Jurkat, Clone E6-1 (cell line): Measurements from ENCODE around the gene XPNPEP2.

Experiments
- DNase-seq: peaks from one replicate; pipeline ENCODE4 v3.0.0-alpha.2; 2011; ENCODE audit warnings: low read depth, low spot score
- H3K4me3 ChIP-seq: 2 replicates; pipeline ENCODE4 v1.5.1; 2011; ENCODE audit warnings: mild to moderate bottlenecking, low read length, control low read depth, moderate library complexity

XPNPEP2 gene

DNA sequence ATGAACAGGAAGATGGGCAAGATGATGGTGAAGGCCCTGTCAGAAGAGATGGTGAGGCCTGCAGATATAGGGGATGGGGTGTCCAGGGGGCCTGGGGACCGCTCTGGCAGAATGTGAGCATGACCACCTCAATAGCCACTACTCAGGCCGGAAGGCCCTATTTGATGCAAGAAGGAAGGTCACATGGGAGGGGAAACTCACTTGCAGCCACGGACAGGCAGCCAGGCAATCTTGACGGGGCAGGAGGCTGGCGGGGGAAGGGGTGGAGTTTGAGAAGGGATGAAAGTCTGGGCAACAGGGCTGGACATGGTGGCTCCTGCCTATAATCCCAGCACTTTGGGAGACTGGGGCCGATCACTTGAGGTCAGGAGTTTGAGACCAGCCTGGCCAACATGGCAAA lies 49.7 kb downstream of the XPNPEP2 start:
- no peak overlapping the region for H3K4me3 ChIP-seq
- no peak for DNase-seq

DNA sequence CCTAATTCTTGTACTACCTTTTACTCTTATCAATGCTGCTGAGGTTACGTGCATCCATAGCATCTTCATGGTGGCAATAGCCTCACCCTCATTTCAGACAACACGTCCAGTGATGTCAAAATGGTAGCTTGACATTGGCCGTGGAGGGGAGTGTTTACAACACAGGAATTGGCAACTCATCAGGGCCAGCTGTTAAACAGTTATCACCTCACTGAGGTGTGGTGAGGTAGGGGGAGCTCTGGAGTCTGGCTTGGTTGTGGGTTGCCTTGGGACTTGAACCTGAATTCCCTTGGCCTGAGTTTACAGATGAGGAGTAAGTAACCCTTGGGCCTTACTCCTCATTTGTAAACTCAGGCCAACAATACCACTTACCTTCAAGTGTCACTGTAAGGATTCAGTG lies 51.4 kb downstream of the XPNPEP2 start:
- DNase-seq = no peak
- no peak overlapping the region for H3K4me3 ChIP-seq

DNA sequence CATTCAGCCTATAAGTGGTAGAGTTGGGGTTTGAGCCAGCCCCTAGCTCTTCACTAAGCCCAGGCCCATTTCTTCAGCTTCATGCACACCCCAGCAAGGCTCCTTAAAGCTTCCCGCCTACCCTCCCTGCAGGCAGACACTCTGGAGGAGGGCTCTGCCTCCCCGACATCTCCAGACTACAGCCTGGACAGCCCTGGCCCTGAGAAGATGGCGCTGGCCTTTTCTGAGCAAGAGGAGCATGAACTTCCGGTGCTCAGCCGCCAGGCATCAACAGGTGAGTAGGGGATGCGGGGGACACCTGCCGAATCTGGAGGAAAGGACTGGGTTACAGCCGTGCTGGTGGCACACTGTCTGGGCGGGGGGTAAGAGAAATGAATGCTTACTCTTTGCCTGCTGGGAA lies 52.0 kb downstream of the XPNPEP2 start:
- H3K4me3 ChIP-seq = no peak overlapping the region
- DNase-seq = no peak

DNA sequence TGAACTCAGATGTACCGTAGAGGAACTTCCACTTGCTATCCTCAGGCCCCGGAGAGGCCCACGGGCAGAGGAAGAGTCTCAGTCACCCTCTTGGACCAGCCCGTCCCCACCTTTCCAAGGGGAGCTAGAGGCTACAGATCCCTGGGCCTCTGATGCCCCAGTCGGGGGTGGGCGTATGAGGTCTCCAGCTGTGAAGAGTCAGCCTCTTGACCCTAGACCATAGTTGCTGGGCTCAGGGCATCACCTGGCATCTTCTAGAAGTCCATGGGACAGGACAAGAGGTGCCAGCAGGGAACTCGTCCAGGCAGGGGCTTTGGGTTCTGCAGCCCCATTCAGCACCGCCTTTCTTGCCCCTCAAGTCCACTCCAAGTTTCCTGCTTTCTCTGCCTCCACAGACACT lies 52.6 kb downstream of the XPNPEP2 start:
- DNase-seq = no peak

DNA sequence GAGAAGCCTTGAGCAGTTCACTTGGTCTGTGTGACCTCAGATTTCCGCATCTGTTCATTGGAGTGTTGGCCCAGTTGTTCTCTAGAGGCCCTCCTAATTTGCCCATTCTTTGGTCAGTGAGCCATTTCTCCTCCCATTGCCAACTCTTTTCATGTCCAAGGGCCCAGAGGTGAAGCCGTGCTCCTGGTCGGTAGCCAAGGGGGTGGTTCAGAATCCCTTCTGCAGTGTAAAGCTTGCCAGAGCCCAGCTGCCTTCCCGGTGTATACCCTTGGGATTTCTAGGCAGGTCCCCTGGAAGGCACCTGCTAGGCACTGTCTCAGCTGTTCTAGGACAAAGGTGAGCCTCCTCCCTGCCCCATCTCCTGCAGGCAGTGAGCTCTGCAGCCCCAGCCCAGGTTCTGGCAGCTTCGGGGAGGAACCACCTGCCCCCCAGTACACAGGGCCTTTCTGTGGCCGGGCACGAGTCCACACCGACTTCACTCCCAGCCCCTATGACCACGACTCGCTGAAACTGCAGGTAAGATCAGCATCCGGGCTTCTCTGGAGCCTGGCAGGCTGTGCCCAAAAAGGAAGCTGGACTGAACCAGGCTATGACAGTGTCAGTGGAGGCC lies 53.3 kb downstream of the XPNPEP2 start:
- DNase-seq = no peak
- H3K4me3 ChIP-seq = no peak overlapping the region

More for the DNA sequence above, 52.6 kb downstream of the XPNPEP2 start:
- no peak overlapping the region for H3K4me3 ChIP-seq

DNA sequence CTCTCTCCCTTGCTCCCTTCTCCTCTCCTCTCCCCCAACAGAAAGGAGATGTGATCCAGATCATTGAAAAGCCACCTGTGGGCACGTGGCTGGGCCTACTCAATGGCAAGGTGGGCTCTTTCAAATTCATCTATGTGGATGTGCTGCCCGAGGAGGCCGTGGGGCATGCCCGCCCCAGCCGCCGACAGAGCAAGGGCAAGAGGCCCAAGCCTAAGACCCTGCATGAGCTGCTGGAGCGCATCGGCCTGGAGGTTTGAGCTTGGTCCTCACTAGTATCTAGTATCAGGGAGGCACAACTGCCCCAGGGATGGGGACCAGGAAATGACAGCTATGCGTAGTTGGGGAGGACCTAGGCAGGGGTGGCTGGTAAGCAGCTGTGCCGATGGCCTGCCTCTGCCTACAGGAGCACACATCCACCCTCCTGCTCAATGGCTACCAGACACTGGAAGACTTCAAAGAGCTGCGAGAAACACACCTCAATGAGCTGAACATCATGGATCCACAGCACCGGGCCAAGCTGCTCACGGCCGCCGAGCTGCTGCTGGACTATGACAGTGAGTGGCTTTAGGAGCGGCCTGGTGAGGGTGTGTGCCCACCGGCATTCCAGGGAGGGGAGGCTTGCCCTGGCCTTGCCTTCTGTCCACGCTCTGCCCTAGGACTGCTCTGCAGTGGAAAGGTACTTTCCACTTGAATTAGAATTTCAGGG lies 54.0 kb downstream of the XPNPEP2 start:
- H3K4me3 ChIP-seq = no peak overlapping the region
- DNase-seq = no peak

DNA sequence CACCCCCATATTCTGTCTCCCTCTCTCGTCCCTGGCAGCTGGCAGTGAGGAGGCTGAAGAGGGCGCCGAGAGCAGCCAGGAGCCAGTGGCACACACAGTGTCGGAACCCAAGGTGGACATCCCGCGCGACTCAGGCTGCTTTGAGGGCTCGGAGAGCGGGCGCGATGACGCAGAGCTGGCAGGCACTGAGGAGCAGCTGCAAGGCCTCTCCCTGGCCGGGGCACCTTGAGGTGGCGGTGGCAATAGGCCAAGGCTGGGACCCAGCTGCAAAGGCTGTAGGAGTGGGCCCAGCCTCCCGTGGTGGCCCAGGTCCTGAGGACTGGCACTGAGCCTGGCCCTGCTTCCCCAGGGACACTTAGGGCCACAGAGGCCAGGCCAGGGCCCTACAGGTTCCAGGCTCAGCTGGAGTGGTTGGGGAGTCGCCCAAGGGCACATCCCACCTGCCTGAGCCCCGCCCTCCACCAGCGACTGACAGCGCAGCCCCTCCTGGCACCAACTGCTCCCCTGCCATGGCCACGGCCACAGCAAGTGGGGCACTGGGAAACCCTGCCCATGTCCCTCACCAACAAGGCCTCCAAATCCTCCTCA lies 54.9 kb downstream of the XPNPEP2 start:
- DNase-seq = no peak
- H3K4me3 ChIP-seq = no peak overlapping the region

DNA sequence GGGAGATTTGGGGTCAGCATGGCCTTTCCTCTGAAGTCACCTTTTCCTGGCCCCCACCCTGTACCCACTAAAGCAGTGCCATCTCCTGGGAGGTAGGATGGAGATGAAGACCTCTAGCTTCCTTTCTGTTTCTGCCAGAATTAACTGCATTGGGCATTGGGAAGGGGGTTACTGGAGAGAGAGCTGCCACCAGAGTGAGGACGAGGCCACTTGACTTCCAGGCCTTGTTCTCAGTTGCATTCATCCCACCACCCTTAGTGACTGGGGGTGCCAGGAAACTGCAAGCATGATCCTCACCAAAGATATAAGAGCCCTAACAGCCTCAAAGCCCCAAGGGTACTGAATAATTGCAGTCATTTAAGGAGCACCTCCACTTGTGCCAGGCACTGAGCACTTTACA lies 56.8 kb downstream of the XPNPEP2 start:
- DNase-seq = no peak
- H3K4me3 ChIP-seq = no peak overlapping the region

DNA sequence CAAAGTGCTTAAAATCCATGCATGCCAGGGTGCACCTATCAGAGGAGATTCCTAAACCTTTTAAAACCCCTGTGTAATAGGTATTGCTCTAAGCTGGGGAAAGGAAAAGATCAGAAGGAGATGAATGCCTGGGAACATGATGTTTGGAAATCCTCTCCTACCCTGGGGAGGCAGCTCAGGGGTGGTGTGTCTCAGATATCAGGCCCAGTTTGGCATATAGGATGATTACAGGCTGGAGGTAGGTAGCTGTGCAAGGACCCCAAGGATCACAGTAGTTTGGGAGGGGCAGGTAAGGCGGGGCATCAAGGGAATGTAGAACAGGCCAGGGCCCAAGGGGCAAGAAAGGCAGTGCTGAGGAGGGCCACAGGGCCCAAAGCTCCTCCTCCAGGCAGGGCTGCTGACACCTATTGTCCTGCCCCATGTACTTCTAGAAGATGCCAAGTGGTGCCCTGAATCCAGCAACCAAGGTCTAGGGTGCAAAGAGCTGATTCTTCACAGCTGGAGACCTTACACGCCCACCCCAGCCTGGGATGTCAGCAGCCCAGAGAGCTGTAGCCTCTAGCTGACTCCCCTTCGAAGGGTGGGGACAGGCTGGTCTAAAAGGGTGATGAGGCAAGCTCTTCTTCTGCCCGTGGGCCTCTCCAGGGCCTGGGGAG lies 58.6 kb downstream of the XPNPEP2 start:
- no peak for DNase-seq
- no peak overlapping the region for H3K4me3 ChIP-seq

DNA sequence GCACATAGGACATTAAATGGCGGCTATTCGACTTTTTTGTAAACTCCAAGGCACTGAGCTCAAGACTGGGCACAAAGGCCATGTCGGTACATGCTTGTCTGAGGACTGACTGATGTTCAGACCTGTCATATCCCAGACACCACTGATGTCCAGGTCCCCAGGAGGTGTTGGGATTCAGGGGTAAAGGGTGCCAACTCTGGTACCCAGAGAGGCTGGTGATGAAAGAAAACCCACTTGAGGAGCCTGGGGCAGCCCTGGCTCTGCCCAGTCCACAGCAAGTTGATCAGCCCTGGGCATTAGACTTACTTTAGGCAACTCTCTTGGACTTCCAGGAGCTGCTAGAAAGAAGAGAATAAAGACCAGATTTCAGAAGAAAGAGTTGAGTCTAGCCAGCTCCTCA lies 59.7 kb downstream of the XPNPEP2 start:
- H3K4me3 ChIP-seq = no peak overlapping the region
- DNase-seq = no peak

DNA sequence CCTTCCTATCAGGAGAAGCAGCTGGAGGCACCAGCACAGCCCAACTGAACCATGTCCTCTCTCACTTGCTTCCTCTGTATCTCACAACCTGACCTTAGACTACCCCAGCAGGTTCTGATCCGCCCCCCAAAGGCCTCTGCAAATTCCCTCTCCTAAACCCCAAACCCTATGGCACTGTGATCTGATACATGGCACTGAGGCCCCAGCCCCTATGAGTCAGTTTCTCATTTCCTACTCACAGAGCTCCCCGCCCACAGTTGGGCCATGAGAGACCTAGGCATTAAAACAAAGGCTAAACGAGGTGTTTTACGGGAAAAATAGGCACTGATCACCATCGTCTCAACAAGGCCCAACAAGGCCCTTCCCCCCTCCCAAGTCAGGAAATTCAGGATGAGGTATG lies 60.1 kb downstream of the XPNPEP2 start:
- H3K4me3 ChIP-seq = no peak overlapping the region
- DNase-seq = no peak

DNA sequence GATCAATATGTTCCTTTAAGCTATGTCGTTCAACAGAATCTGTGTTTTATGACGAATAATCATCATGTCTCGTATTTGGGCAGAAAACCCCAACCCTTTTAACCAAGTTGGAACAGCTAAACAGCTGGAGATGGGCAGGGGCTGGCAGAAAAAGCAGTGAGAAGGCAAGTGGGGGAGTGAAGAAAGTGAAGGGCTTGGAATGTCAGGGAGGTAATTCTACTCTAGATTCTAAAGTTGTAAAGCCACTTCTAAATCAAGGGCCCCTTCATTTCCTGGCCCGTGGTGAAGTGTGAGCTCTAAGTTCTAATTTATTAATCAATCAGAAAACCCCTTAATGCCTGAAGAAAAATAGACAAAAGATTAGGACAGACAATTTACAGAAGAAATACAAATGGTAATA lies 61.4 kb downstream of the XPNPEP2 start:
- DNase-seq = no peak

DNA sequence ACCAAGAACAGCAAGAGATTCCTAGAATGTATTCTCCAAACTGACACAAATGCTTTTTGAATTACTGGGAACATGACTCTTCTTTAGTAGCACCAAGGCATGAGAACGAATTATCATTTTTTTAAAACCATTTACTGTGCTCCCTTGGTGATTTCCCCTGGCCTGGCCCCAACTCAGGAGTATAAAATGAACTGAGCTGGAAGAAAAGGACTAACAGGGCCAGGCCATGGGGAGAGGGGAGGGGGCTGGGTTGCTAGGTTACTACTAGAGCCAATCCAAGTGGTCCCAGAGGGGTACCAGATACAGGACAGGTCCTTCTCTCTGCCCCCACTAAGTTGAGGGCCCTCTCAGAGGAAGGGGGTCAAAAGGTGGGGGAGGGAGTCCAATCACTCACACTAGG lies 64.1 kb downstream of the XPNPEP2 start:
- no peak for DNase-seq
- H3K4me3 ChIP-seq = no peak overlapping the region

More for the DNA sequence above, 61.4 kb downstream of the XPNPEP2 start:
- no peak overlapping the region for H3K4me3 ChIP-seq

DNA sequence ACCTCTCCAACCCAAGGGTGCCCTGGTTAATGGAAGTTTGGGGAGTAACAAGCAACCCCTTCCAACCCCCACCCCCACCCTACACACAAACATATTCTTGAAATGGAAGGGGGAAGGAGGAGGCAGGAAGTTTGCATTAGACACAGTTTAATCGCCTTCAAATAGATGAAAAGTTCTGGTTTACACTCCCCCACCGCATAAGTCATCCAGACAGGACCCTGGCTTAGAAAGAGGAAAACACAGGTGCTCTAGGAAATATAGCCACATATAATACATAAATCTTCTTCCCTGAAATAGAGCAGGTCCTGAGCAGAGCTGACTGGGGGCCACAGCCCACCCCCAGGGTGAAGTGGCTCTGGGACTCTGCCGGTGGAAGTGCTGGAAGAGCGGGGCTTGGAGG lies 66.0 kb downstream of the XPNPEP2 start:
- no peak overlapping the region for H3K4me3 ChIP-seq
- DNase-seq = no peak

DNA sequence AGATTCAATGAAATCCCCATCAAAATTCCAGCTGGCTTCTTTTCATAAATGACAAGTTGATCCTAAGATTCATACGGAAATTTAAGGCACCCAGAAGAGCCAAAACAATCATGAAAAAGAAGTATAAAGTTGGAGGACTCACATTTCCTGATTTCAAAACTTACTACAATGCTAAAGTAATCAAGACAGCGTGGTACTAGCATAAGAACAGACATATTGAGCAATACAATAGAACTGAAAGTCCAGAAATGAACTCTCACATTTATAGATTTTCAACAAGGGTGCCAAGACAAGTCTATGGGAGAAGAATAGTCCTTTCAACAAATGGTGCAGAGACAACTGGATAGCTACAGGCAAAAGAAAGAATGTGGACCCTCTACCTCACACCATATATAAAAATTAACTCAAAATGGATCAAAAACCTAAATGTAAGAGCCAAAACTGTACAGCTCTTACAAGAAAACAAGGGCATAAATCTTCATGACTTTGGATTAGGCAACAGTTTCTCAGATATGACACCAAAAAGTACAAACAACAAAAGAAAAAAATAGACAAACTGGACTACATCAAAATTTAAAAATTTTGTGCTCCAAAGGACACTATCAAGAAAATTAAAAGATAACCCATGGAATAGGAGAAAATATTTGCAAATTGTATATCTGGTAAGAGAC lies 69.5 kb downstream of the XPNPEP2 start:
- DNase-seq = no peak

DNA sequence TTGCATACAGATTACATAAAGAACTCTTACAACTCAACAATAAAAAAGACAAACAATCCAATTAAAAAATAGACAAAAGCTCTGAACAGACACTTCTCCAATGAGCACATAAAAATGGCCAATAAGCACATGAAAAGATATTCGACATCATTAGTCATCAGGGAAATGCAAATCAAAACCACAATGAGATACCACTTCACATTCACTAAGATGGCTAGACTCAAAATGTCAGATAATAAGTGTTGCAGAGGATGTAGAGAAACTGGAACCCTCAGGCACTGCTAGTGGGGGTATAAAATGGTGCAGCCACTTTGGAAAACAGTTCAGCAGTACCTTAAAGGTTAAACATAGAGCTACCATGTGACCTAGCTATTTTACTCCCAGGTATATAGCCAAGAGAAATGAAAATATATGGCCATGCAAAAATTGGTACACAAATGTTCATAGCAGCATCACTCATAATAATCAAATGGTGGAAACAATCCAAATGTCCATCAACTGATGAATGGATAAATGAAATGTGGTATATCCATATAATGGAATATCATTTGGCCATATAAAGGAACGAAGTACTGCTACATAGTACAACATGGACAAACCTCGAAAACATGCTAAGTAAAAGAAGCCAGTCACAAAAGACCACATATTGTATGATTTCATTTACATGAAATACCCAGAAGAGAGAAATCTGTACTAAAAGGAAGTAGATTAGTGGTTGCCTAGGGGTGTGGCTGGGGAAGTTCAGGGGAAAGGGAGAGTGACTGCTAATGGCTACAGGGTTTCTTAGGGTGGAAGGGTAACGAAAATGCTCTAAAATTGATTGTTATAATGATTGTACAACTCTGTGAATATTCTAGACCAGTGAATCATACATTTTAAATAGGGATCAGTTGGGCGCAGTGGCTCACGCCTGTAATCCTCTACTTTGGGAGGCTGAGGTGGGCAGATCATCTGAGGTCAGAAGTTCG lies 70.3 kb downstream of the XPNPEP2 start:
- H3K4me3 ChIP-seq = no peak overlapping the region
- no peak for DNase-seq

More for the DNA sequence above, 69.5 kb downstream of the XPNPEP2 start:
- H3K4me3 ChIP-seq = no peak overlapping the region

GRCh38 chrX:129813662-129814368 lies 75.0 kb downstream of the XPNPEP2 start:
- no peak for DNase-seq
- no peak overlapping the region for H3K4me3 ChIP-seq

- DNase-seq = no peak
- no peak overlapping the region for H3K4me3 ChIP-seq
Measured at GRCh38 chrX:129818123-129818522, 79.3 kb downstream of the XPNPEP2 start.
